Right lung (tissue), 5 donors: ENCODE results near the gene CHD6. TPM values are rescaled to one million over a fixed set of nuclear protein-coding genes. Genes with fewer than 3 reads are reported as not detected.
"Not testable (repeated sequence)": the region's sequence is repeated elsewhere in the genome, so short reads cannot be mapped to it uniquely, and the experiment has no call there.

Source experiments
- DNase-seq, 2 donors: peaks; one replicate each; pipeline ENCODE4 v3.0.0-alpha.2; 2013
- polyA plus RNA-seq, 5 donors: library from polyadenylated mRNA; unstranded; fragments of 120-200 nt; gene quantifications; one replicate each; pipeline versions ENCODE4 v1.2.1 to v1.2.3, GENCODE V29; 2013; ENCODE audit warnings: inconsistent platforms in 1 of 5, low replicate concordance in 1 of 5; ENCODE audit not compliant: insufficient read length in 5 of 5, insufficient read depth in 1 of 5

Gene CHD6
- polyA plus RNA-seq, 5 donors = 33.0 to 64.6 (median 57.5) TPM

DNA sequence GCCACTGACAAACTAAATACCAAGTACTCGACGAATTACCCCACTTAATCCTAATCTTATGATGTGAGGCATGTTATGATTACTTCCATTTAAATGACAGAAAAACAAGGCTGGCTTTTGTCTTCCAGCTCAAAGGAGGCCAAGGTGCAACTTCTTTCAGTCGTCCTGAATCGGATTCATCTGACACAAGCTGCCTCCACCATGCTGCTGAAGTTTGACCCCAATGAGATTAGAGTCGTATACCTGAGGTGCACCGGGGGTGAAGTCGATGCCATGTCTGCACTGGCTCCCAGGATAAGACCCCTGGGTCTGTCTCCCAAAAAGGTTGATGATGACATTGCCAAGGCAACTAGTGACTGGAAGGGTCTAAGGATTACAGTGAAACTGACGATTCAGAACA is 71.0 kb downstream of the CHD6 start:
- DNase-seq = no peak

DNA sequence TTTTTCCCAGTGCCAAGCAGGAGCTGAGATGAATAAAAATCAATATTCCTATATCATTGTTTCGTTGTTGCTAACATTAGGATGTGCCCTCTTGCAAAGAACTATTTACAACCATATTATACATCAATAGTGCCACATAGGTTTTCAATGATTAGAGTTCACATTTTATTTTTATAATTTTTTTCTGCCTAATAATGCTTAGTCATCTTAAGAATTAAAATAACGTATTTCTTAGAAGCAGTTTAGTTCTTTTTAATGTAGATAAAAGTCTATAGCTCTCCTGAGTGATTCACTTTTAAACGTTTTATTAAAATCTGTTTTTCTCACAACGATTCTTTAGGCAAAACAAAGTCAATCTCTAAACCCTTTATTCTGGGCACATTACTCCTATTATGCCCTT is 71.6 kb downstream of the CHD6 start:
- no peak for DNase-seq

DNA sequence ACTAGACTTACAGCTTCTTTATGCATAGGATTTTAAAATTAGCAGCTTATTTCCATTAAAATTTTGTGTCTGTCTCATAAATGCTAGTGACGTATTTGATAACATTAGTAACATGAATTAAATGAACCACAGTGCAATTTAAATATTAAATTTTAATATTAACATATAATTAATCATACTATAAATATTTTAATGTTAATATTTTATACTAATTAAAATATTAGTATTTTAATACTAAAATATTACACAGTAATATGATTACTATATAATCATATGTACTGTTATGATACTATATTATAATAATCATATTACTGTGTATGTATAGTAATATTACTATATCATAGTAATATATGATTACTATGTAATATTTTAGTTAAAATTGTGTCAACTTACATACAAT is 73.7 kb downstream of the CHD6 start:
- no peak for DNase-seq

DNA sequence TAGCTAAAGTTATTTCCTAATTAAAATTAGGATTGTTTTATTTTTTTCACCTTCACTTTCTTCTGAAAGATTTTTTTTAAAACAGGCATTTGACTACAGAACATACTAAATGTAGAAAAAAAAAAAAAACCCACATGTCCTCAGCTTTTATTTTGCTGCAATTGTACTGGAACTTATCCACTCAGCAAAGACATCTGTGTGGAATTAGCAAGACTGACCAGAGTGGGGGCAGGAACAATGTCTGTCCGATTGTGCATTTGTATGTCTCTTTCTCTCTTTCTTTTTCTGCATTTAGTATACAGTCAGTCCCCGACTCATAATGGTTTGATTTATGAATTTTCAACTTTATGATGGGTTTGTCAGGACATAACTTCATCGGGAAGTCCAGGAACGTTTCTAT is 77.3 kb downstream of the CHD6 start:
- DNase-seq = no peak

DNA sequence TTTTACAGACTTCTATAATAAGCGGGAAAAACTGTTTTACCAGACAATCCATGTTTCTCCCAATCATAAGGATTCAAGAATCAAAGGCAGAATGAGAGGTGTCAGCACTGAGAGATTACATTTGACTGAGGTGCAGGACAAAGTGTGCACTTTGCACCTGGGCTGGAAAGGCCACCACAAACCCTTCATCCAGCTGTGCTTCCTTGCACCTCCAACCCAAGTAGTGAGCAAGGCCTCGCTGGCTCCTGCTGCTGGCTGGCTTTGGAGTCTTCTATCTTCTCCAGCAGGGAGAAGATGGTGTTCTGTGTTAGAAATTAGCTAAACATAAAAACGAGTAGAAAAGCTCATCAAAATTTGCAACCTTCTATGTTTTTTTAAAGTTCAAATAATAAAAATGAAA is 77.7 kb downstream of the CHD6 start:
- no peak for DNase-seq

DNA sequence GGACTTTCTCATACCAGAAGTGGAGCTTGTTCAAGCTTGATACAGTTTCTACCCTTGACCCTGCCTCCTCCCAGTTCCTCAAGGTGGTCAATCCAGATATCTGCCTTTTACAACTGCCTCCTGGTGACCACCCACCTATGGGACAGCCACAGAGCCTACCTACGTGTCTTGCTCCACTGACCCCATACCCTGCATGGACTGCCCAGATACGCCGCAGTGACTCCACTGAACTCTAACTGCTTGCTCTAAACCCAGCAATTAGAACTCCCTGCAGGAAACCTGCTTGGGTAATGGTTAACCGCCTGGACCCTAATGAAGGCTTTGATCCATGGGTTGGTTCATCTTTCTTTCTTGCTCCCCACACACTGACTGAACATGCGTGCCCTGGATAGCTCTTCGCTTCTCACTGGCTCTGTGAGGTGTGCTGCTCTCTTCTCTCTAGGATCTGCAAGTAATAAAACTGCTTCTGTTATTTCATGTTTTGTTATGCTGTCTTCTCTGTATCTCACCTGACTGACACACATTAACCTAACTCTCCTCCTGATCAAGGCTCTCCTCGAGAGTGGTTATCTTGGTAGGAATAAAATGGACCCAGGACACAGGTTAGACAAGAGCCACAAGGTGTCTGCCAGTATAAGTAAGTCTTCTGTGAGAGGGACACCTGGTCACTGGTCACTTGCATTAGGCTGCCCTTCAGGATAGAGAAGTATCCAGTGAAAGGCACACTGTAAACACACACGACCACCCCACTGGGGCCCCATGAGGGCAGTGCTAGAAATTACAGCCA is 79.2 kb downstream of the CHD6 start:
- no peak for DNase-seq

DNA sequence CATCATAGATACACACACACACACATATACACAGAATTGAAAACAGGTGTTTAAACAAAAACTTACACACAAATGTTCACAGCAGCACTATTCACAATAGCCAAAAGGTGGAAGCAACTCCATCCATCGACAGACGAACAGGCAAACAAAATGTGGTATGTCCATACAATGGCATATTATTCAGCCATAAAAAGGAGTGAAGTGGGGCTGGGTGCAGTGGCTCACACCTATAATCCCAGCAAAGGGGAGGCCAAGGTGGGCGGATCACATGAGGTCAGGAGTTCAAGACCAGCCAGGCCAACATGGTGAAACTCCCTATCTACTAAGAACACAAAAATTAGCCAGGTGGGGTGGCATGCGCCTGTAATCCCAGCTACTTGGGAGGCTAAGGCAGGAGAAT is 80.3 kb downstream of the CHD6 start:
- no peak for DNase-seq

DNA sequence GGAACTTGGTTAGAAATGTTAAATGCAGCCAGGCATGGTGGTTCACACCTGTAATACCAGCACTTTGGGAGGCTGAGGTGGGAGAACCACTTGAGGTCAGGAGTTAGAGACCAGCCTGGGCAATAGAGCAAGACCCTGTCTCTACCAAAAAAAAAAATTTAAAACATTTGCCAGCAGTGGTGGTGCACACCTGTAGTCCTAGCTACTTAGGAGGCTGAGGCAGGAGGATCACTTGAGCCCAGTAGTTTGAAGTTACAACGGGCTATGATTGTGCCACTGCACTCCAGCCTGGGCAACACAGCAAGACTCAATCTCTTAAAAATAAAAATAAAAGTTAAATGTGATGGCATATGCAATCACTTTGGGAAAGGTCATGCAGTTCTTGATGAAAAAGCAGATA is 82.6 kb downstream of the CHD6 start:
- not testable (repeated sequence) for DNase-seq

DNA sequence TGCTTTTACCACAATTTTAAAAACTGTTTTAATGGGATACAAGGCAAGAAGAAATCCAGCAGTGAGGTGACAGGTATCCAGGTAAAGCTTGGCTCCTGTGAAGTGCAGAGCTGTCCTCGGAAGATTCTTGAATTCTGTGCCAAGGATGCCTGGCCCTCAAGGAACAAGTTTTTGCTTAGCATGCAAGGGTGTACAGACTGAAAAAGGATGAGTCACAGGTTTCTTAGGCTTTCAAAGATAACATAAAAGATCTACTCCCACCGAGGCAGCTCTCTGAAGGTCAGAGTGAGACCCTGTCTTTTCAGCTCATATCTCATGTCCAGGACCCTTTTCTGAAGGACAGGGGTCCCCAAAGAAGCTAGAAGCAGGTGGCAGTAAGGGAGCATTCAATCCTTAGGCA is 83.3 kb downstream of the CHD6 start:
- no peak for DNase-seq

DNA sequence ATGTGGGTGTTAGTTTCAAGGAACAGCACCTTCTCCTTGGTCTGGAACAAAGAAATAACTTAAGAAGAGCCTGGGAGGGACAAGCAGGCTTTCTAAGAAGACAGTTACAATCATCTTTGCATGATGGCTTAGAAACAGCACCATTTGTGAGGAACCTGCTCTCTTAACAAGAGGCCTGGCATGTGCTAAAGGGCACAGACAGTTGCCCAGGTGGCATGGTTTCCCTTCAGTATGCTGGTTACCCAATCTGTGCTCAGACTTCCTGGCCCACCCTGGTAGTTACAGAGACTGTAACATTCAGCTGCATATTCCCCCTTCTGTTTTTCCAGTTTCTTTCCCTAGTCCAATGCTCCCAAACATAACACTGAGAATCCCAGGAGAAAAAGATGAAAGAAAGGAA is 84.0 kb downstream of the CHD6 start:
- no peak for DNase-seq

DNA sequence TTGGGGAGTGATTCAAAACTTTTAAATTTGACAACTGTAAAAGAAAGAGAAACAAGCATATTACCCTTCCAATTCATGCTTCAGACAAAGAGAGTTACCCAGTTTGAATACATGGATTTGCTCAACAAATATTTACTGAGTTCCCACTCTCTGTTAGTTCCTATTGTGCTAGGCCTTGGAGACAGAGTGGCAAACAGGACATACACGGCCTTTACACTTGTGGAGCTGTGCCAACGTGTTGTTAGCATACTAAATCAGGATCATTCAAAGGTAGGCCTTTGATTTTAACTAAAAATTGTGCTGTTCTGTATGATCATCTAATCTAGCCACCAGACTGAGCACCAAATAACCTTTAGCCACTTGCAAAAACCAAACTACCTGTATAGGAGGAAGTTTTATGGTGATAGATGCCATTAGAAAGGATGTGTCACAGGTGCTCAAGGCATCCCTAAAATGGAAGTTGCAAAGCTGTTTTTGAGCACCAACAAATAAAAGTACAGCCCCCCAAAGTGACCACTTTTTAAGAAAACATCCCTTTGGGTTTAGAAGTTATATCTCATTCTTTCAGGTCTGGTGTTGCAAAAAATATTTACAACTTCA is 84.5 kb downstream of the CHD6 start:
- DNase-seq = no peak

DNA sequence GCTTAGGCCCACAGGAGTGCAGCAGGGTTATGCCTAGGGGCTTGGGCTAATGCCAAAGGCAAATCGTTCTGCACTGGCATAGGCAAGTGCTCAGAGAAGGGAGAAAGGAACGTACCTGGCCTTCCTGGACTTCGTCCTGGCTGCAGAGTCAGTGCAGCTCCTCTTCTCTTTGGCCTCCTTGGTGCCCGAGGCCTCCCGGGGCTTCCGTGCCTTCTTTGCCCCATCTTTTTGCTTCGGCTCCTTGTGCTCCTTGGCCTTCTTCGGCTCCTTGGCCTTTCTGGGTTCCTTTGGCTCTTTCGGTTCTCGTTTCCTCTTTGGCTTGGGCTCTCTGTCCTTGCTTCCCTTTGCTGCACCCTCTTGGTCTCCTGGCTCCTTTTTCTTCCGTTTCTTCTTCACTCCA is 85.2 kb downstream of the CHD6 start:
- DNase-seq = no peak

DNA sequence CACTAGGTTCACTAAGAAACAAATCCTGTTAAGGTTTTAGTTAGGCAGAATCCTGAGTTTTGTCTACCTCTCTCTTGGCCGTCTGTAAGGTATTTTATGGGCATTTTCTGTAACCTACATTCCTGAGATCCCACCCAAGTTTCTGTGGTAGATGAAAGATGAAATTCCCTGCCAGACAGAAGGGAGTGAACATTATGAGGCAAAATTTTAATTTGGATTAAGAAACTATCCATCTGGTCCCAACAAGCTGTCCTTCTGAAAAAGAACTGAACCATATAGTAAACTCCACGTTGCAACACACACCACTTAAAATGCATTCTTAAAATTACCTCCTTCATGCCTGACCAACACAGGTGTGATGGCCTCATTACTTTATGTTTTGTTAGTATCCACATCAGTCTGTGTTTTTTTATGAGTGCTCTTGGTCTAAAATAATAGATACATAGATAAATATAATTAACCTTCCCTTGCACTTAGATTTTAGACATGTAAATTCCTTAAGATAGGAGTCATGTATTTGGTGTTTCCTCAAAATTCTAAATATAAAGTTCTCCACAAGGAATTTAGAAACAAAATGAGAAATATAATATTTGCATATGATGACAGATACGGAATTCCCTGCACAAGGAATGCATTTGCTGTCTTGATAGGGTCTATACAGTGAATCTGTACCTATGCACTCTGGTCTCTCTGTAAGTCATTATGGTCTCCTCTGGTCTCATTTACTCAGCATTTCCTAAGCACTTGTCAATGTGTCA is 86.5 kb downstream of the CHD6 start:
- no peak for DNase-seq

DNA sequence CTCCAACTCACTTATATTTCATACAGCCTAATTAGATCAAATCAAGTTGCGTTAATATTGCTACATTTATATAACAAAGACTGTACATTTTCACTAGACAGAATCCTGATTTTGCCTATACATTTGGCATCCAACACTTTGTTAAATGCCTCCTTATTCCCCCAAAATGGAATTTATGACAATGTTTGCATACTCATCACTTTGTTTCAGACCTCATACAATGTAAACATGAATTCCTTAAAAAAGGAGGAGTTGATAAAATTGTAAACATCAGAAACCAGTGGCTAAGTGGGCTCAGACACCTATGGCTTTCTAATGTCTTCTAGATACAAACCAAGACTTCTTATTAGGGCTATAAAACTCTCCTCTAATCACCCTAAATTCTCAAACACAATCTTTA is 87.3 kb downstream of the CHD6 start:
- no peak for DNase-seq

DNA sequence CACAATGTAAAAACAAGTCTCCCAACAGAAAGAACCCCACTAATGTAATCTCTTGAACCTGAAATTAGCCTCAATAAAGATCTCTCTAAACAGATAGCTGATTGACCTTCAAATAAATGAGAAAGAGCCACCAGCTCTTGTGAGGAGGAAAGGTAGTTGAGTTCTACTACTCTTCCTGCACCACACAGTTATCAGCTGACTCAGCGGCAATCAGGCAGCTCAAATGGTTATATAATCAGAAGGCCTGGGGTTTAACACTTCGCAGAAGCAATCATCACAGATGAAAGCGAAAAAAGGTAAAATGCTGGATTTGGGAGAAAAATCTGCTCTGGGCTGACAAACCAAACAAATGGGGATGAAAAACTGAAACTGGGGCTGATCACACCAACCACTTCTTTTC is 91.8 kb downstream of the CHD6 start:
- no peak for DNase-seq

DNA sequence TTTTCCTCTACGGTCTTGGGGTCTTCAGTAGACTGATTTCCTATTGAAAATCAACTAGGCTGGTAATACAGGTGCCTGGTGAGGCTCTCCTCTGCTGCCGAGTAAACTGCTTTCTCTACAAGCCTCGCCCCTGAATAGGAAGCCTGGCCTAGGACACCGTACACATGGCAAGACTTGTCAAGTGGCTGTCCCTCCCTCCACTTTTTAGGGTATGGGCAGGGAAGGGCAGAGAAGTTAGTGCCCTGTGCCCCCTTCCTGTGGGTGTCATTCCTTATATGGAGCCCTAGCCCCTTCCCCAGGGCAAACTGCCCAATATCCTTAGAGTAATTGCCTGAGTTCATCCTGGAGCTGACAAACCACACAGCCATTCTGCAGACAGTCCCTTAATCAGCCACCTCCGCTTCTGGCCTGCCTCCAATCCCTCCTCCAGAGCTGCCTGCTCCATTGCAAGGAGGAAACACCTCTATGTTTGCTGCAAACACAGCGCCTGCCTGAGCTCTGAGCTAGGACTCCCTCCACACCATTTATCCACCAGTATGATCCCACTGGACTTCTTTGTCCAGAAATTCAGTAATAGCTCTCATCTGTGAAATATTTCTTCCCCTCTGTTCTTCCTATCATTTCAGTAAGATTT is 93.1 kb downstream of the CHD6 start:
- peak in 1 of 2 donors; percentile 17 for DNase-seq

DNA sequence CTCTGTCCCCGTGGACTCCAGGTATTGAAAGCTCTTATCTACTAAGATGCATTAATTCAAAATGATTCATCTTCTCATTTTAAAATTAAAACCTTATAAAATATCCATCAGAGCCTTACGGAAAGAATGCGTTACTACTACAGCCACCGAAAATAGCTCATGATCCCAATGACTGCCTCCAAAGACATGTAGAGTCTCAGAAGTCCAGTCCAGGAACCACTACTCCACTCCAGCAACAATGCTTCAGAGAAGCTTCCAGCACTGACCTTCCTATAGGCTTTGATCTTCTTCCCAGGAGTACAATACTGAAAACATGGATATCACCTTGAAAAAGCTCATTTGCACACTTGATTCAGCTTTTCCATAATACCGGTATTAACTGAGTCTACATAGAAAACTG is 94.3 kb downstream of the CHD6 start:
- DNase-seq = no peak

DNA sequence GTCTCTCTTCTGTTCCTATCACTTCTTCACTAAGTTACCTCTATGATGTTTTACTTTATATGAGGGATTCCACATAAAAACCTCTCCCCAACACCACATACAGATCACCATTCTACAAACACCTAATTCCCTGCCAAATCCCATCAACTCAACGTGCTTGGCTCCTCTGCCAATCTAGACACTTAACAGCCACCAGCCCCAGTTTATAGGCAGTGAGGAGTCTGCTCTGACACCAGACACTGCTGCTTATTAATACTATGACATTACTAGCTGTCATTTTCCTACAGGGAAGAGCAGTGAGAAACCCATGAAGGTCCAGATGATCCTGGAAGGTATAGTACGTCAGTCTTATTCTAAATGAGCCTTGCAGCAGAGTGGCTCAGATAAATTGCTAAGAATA is 104.3 kb downstream of the CHD6 start:
- no peak for DNase-seq

DNA sequence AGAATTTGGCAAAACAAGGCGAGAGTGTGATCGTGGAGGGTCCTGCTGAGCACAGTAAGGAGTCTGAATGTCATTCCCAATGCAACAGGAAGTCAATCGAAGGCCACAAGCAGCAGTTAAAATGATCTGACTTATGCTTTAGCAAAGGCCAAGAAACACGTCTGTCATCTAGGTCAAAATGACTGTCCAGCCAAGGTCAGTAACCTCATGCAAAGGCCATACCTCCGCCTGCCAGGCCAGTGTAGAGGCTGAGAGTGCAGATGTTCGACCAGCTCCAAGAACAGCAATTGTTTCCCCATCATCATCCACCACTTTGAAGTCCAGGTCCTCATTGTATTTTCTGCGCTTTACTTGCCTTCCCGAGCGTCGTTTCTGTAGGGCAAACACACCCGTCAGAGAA is 105.6 kb downstream of the CHD6 start:
- DNase-seq = no peak

DNA sequence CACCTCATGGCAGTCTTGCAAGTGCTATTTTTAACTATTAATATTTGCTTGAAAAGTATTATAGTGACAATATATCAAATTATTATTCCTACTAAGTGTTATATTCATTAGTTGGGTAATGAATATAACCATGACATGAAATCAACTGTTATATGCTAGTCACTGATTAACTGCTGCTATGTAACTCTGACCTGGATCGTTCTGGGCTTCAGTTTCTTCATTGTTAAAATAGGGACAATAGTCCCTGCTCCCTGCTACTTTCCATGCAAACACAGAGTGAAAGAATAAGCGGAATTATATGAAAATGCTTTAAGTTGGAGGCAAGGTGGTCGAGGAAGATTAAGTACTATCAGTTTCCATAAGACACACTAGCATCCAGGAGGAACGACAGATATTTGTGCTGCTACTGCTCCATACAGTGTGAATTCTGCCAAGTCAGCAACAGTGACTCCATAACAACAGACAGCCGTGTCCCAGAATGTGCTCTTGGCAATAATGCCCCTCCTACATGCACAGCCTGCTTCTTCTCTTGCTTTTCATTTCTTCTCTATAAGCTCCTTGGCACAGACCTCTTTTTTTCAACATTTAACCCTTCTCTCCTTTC is 107.2 kb downstream of the CHD6 start:
- peak in 1 of 2 donors; percentile 28 for DNase-seq

DNA sequence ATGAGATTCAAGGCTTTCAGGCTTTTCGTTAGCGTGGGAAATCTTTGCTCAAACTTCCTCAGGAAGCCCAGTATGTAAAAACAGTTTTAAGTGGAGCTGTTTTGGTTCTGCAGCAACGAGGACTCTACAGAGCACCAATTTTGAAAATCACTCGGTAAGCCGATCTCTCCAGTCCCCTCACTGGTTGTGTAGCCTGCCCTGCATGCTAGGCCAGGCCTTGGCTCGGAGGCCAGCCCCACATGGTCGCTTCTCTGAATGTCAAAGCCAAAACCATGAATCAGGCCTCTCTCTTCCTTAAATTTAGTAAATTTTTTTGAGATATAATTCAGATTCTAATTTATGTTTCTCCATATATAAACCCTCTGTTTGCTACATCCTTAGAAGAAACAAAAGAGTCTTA is 108.0 kb downstream of the CHD6 start:
- DNase-seq = no peak
